Endothelial cell of umbilical vein (primary cell): ENCODE data around the gene AACS.

Source experiments
- CTCF ChIP-seq, 2 donors: IDR thresholded peaks; 1 replicate in 1 of 2; 2 replicates in 1 of 2; pipeline ENCODE4 v1.5.1; 2011; ENCODE audit warnings: low read length in 2 of 2, mild to moderate bottlenecking in 2 of 2, moderate library complexity in 2 of 2, control low read depth in 1 of 2, inconsistent platforms in 1 of 2, low read depth in 1 of 2; ENCODE audit not compliant: insufficient read depth in 1 of 2; ENCODE audit errors: extremely low read depth in 1 of 2
- EZH2 ChIP-seq: IDR thresholded peaks from 2 replicates; pipeline ENCODE4 v1.6.1; 2012; ENCODE audit warnings: borderline replicate concordance, low read depth, mild to moderate bottlenecking, moderate library complexity, low read length, inconsistent platforms; ENCODE audit not compliant: severe bottlenecking
- FOS ChIP-seq: IDR thresholded peaks from 2 replicates; pipeline ENCODE4 v1.6.1; 2011; ENCODE audit warnings: mild to moderate bottlenecking, low read length, moderate library complexity, borderline replicate concordance; ENCODE audit not compliant: insufficient read depth
- JUN ChIP-seq: IDR thresholded peaks from 2 replicates; pipeline ENCODE4 v1.6.1; 2011; ENCODE audit warnings: borderline replicate concordance, low read depth; ENCODE audit not compliant: insufficient read length, insufficient read depth
- MAX ChIP-seq: IDR thresholded peaks from 2 replicates; pipeline ENCODE4 v1.6.1; 2011; ENCODE audit not compliant: insufficient read depth, insufficient read length
- MYC ChIP-seq: IDR thresholded peaks from one replicate; pipeline ENCODE4 v1.6.1; 2011; ENCODE audit warnings: mild to moderate bottlenecking, low read depth, low read length
- POLR2A ChIP-seq: IDR thresholded peaks from 2 replicates; pipeline ENCODE4 v1.6.1; 2012; ENCODE audit warnings: low read depth, mild to moderate bottlenecking, control low read depth, low read length
- POLR2AphosphoS5 ChIP-seq: IDR thresholded peaks from 2 replicates; pipeline ENCODE4 v1.6.1; 2012; ENCODE audit warnings: low read depth, mild to moderate bottlenecking, control low read depth, low read length, moderate library complexity; ENCODE audit not compliant: insufficient read depth

- TF ChIP-seq CTCF (IDR thresholded peaks at IDR 0.05; ENCODE audit: extremely low read depth in 1 of 2, insufficient read depth in 1 of 2, low read depth in 1 of 2, low read length in 2 of 2) (no peak), POLR2A (no peak), MAX (no peak), POLR2AphosphoS5 (no peak), EZH2 (no peak), MYC (no peak), FOS (no peak), JUN (no peak)
Observed at GRCh38 chr12:125064492-125064891, 743 bp upstream of the AACS start.
